ENCODE measurements around the gene SWSAP1. TPM values are rescaled to one million over a fixed set of nuclear protein-coding genes. Genes with fewer than 3 reads are reported as not detected.
A peak's percentile ranks its signal among the peaks of the same experiment; 100 is the strongest.

The SWSAP1 gene
- total and polyA plus RNA-seq, 9 of the 15 experiments (the other 6 are each of a cell fraction or from before 2014, with no cell fraction given) = 0.18 to 2.8 (median 1.7) TPM

- TF ChIP-seq ZNF316 (IDR thresholded peaks at IDR 0.05) = peak; percentile 38; the same call in 1 of the 2 replicates
- TF ChIP-seq CREB1 (IDR thresholded peaks at IDR 0.05) = no peak
- TF ChIP-seq CREB1 (CRISPR knock-in tag; IDR thresholded peaks at IDR 0.05) = no peak
- TF ChIP-seq ARNT (IDR thresholded peaks at IDR 0.05) = peak in 1 of 2 experiments; percentile 88; a peak in 2 of 4 replicates
- TF ChIP-seq POLR2A (conservative IDR thresholded peaks at IDR 0.05) = no peak
- no peak for TF ChIP-seq CBFA2T3 (IDR thresholded peaks at IDR 0.05)
- peak; percentile 99 for TF ChIP-seq ADNP (tag; IDR thresholded peaks at IDR 0.05)
- no peak for TF ChIP-seq ZNF668 (CRISPR knock-in tag; IDR thresholded peaks at IDR 0.05)
- TF ChIP-seq TEAD4 (IDR thresholded peaks at IDR 0.05; ENCODE audit: low read length) = 0 out of 2 replicates have a peak, but pooled peaks have one; percentile 17
- no peak for TF ChIP-seq TEAD4 (CRISPR knock-in tag; IDR thresholded peaks at IDR 0.05; ENCODE audit: borderline replicate concordance)
- TF ChIP-seq RBM39 (optimal IDR thresholded peaks at IDR 0.05; ENCODE audit: low read depth, low read length) = no peak
- no peak for TF ChIP-seq NFXL1 (CRISPR knock-in tag; IDR thresholded peaks at IDR 0.05)
- TF ChIP-seq ZNF232 (CRISPR knock-in tag; IDR thresholded peaks at IDR 0.05) = no peak
- peak; percentile 96 for TF ChIP-seq HDGF (IDR thresholded peaks at IDR 0.05)
- no peak for TF ChIP-seq STAT5A (IDR thresholded peaks at IDR 0.05; ENCODE audit: borderline replicate concordance, low read length)
- peak in 1 of 2 experiments; percentile 72; a peak in 1 of 3 replicates for TF ChIP-seq CBX3 (IDR thresholded peaks at IDR 0.05; ENCODE audit: borderline replicate concordance in 1 of 2, low read length in 2 of 2)
- TF ChIP-seq ZNF639 (CRISPR knock-in tag; conservative IDR thresholded peaks at IDR 0.05 in 1 of 2, IDR thresholded peaks at IDR 0.05 in 1 of 2) = 0 out of 4 replicates have a peak, but pooled peaks of 1 of the 2 experiments have one; percentile 5
- TF ChIP-seq NR1H2 (CRISPR knock-in tag; IDR thresholded peaks at IDR 0.05) = no peak
- TF ChIP-seq SPI1 (IDR thresholded peaks at IDR 0.05; ENCODE audit: borderline replicate concordance, low read depth, low read length) = 0 out of 2 replicates have a peak, but pooled peaks have one; percentile 15
- TF ChIP-seq HDAC2 (IDR thresholded peaks at IDR 0.05) = peak; percentile 99
- TF ChIP-seq EGR1 (conservative IDR thresholded peaks at IDR 0.05) = no peak
- TF ChIP-seq KAT7 (CRISPR knock-in tag; IDR thresholded peaks at IDR 0.05; ENCODE audit: borderline replicate concordance) = 0 out of 2 replicates have a peak, but pooled peaks have one; percentile 80
- no peak for TF ChIP-seq JUN (IDR thresholded peaks at IDR 0.05; ENCODE audit: borderline replicate concordance, low read depth, low read length)
- TF ChIP-seq JUN (CRISPR knock-in tag; IDR thresholded peaks at IDR 0.05; ENCODE audit: borderline replicate concordance) = 0 out of 2 replicates have a peak, but pooled peaks have one; percentile 19
- no peak for TF ChIP-seq FOXJ3 (CRISPR knock-in tag; IDR thresholded peaks at IDR 0.05)
- TF ChIP-seq TOE1 (IDR thresholded peaks at IDR 0.05; ENCODE audit: borderline replicate concordance) = peak; percentile 57; the same call in 1 of the 2 replicates
- no peak for TF ChIP-seq TOE1 (CRISPR knock-in tag; IDR thresholded peaks at IDR 0.05; ENCODE audit: borderline replicate concordance, low read depth)
- peak; percentile 16; the same call in 1 of the 2 replicates for TF ChIP-seq NKRF (IDR thresholded peaks at IDR 0.05; ENCODE audit: borderline replicate concordance)
- 0 out of 2 replicates have a peak, but pooled peaks have one; percentile 17 for TF ChIP-seq FOXJ2 (tag; IDR thresholded peaks at IDR 0.05)
- TF ChIP-seq SMARCB1 (IDR thresholded peaks at IDR 0.05; ENCODE audit: insufficient read length, low read depth) = no peak
Measured at GRCh38 chr19:11373885-11374432, 507 bp upstream of the SWSAP1 start (continued).
